Stimulated activated CD8-positive, alpha-beta memory T cell treated with anti-CD3 and anti-CD28 coated beads, Interleukin-15, amount 100 ng/mL, for 1 hour (primary cell): ENCODE results near the gene LRIG1.

ENCODE experiments used
- DNase-seq: peaks from one replicate; pipeline ENCODE4 v3.0.0-alpha.2; 2020; ENCODE audit warnings: low read depth

The LRIG1 gene

GRCh38 chr3:66502981-66503380, 2.2 kb upstream of the LRIG1 start:
- DNase-seq, result no peak

GRCh38 chr3:66502245-66502874, 1.5 kb upstream of the LRIG1 start:
- DNase-seq, result no peak

GRCh38 chr3:66501483-66502244, 842 bp upstream of the LRIG1 start:
- DNase-seq, result no peak

- DNase-seq, result no peak
Measured at GRCh38 chr3:66499881-66500575, 794 bp downstream of the LRIG1 start.

GRCh38 chr3:66498687-66499621, 1.9 kb downstream of the LRIG1 start:
- DNase-seq, result no peak

GRCh38 chr3:66497985-66498671, 2.7 kb downstream of the LRIG1 start:
- no peak for DNase-seq

GRCh38 chr3:66497288-66497984, 3.4 kb downstream of the LRIG1 start:
- no peak for DNase-seq

GRCh38 chr3:66496746-66497145, 4.1 kb downstream of the LRIG1 start:
- no peak for DNase-seq

GRCh38 chr3:66496301-66496700, 4.5 kb downstream of the LRIG1 start:
- no peak for DNase-seq

GRCh38 chr3:66495668-66496045, 5.2 kb downstream of the LRIG1 start:
- DNase-seq, result no peak

GRCh38 chr3:66494959-66495667, 5.7 kb downstream of the LRIG1 start:
- no peak for DNase-seq

GRCh38 chr3:66493458-66494099, 7.2 kb downstream of the LRIG1 start:
- DNase-seq, result no peak

- DNase-seq, result no peak
Measured at GRCh38 chr3:66492672-66493071, 8.2 kb downstream of the LRIG1 start.

- DNase-seq, result no peak
Measured at GRCh38 chr3:66492071-66492470, 8.8 kb downstream of the LRIG1 start.

- DNase-seq, result no peak
Measured at GRCh38 chr3:66490984-66491383, 9.8 kb downstream of the LRIG1 start.

- DNase-seq, result no peak
Measured at GRCh38 chr3:66490214-66490613, 10.6 kb downstream of the LRIG1 start.

- no peak for DNase-seq
Measured at GRCh38 chr3:66489581-66489980, 11.2 kb downstream of the LRIG1 start.

GRCh38 chr3:66489115-66489514, 11.7 kb downstream of the LRIG1 start:
- no peak for DNase-seq

GRCh38 chr3:66488492-66488891, 12.3 kb downstream of the LRIG1 start:
- no peak for DNase-seq

- no peak for DNase-seq
Measured at GRCh38 chr3:66487465-66487864, 13.4 kb downstream of the LRIG1 start.
